HEK293 (cell line): ENCODE results near the gene BPIFB4.

Experiments
- CTCF ChIA-PET: fragments of 350-600 bp; formaldehyde crosslinking; extraction: SDS; loops from one replicate; lab custom pipeline; 2021; ENCODE audit warnings: antibody characterized with exemption; lab: Yijun Ruan, JAX
- POLR2A ChIA-PET: fragments of 300-600 bp; formaldehyde crosslinking; extraction: SDS; loops from one replicate; lab custom pipeline; 2020; ENCODE audit warnings: antibody characterized with exemption, inconsistent platforms; lab: Yijun Ruan, JAX
- H3K27ac ChIP-seq: fragments of 200-500 bp; sonication (Bioruptor generic); 2 replicates; pipeline ENCODE4 v1.5.1; 2014; ENCODE audit warnings: low read depth, low read length, control low read depth, inconsistent platforms; ENCODE audit errors: extremely low read depth
- H3K36me3 ChIP-seq, 2 experiments: fragments of 200-500 bp in 1 of 2; sonication (Bioruptor generic) in 1 of 2; 1 replicate in 1 of 2; 2 replicates in 1 of 2; pipeline ENCODE4 v1.5.1; 2014 to 2017; ENCODE audit warnings: inconsistent platforms in 2 of 2, low read length in 2 of 2; ENCODE audit not compliant: control insufficient read depth in 2 of 2, insufficient read depth in 1 of 2
- H3K4me1 ChIP-seq: fragments of 200-500 bp; sonication (Bioruptor generic); 2 replicates; pipeline ENCODE4 v1.5.1; 2014; ENCODE audit warnings: mild to moderate bottlenecking, low read length, inconsistent platforms; ENCODE audit not compliant: control insufficient read depth, insufficient read depth
- H3K4me3 ChIP-seq: 2 replicates; pipeline ENCODE4 v1.5.1; 2011; ENCODE audit warnings: low read depth, mild to moderate bottlenecking, control low read depth, low read length, moderate library complexity
- H3K9me3 ChIP-seq: fragments of 200-500 bp; sonication (Bioruptor generic); 2 replicates; pipeline ENCODE4 v1.5.1; 2014; ENCODE audit warnings: low read depth, low read length, inconsistent platforms; ENCODE audit not compliant: control insufficient read depth, insufficient read depth
- EGR2 ChIP-seq: fragments of 450-650 bp; formaldehyde crosslinking; IDR thresholded peaks from 2 replicates; pipeline ENCODE4 v1.5.1; 2016; ENCODE audit warnings: low read depth, missing biosample characterization, missing genetic modification characterization
- GFI1B ChIP-seq: fragments of 450-650 bp; formaldehyde crosslinking; IDR thresholded peaks from 2 replicates; pipeline ENCODE4 v1.5.1; 2016; ENCODE audit warnings: missing biosample characterization, missing genetic modification characterization
- REPIN1 ChIP-seq: fragments of 450-650 bp; formaldehyde crosslinking; IDR thresholded peaks from 2 replicates; pipeline ENCODE4 v1.5.1; 2017; ENCODE audit warnings: missing biosample characterization, missing genetic modification characterization, low read depth
- SCRT1 ChIP-seq: fragments of 450-650 bp; formaldehyde crosslinking; IDR thresholded peaks from 2 replicates; pipeline ENCODE4 v1.5.1; 2016; ENCODE audit warnings: missing biosample characterization, missing genetic modification characterization, borderline replicate concordance
- SCRT2 ChIP-seq: fragments of 450-650 bp; formaldehyde crosslinking; IDR thresholded peaks from 2 replicates; pipeline ENCODE4 v1.5.1; 2016; ENCODE audit warnings: missing biosample characterization, missing genetic modification characterization
- SP2 ChIP-seq: fragments of 450-650 bp; formaldehyde crosslinking; IDR thresholded peaks from 2 replicates; pipeline ENCODE4 v1.5.1; 2016; ENCODE audit warnings: missing biosample characterization, missing genetic modification characterization
- ZBTB17 ChIP-seq: fragments of 450-650 bp; formaldehyde crosslinking; IDR thresholded peaks from 2 replicates; pipeline ENCODE4 v1.5.1; 2016; ENCODE audit warnings: missing biosample characterization, missing genetic modification characterization
- ZBTB8A ChIP-seq: fragments of 450-650 bp; formaldehyde crosslinking; IDR thresholded peaks from 2 replicates; pipeline ENCODE4 v1.5.1; 2016; ENCODE audit warnings: missing biosample characterization, missing genetic modification characterization
- ZNF19 ChIP-seq: fragments of 450-650 bp; formaldehyde crosslinking; IDR thresholded peaks from 2 replicates; pipeline ENCODE4; 2016; ENCODE audit warnings: missing biosample characterization, missing genetic modification characterization, low read depth
- ZNF274 ChIP-seq, 2 experiments: fragments of 200-500 bp in 1 of 2; fragments of 450-650 bp in 1 of 2; sonication (Bioruptor generic) in 1 of 2; formaldehyde crosslinking in 1 of 2; IDR thresholded peaks; 2 replicates each; pipeline versions ENCODE4 v1.5.1 to v1.6.1; 2014 to 2016; ENCODE audit warnings: borderline replicate concordance in 1 of 2, inconsistent platforms in 1 of 2, low read length in 1 of 2, missing biosample characterization in 1 of 2, missing genetic modification characterization in 1 of 2
- ZNF350 ChIP-seq: fragments of 450-650 bp; formaldehyde crosslinking; IDR thresholded peaks from 2 replicates; pipeline ENCODE4 v1.5.0; 2017; ENCODE audit warnings: missing biosample characterization, mild to moderate bottlenecking, missing genetic modification characterization
- ZNF549 ChIP-seq: fragments of 450-650 bp; IDR thresholded peaks from 2 replicates; pipeline ENCODE4 v1.5.1; 2018; ENCODE audit warnings: missing biosample characterization, missing genetic modification characterization, mild to moderate bottlenecking, inconsistent platforms, moderate library complexity
- ZNF571 ChIP-seq: fragments of 450-650 bp; formaldehyde crosslinking; IDR thresholded peaks from 2 replicates; pipeline ENCODE4 v1.5.0; 2017; ENCODE audit warnings: missing biosample characterization, missing genetic modification characterization
- ZNF654 ChIP-seq: fragments of 450-650 bp; formaldehyde crosslinking; IDR thresholded peaks from 2 replicates; pipeline ENCODE4 v1.5.1; 2016; ENCODE audit warnings: low read depth, missing biosample characterization, missing genetic modification characterization
- ZNF664 ChIP-seq: fragments of 450-650 bp; formaldehyde crosslinking; IDR thresholded peaks from 2 replicates; pipeline ENCODE4 v1.5.1; 2016; ENCODE audit warnings: missing biosample characterization, missing genetic modification characterization
- ZNF776 ChIP-seq: fragments of 450-650 bp; formaldehyde crosslinking; IDR thresholded peaks from 2 replicates; pipeline ENCODE4 v1.5.0; 2017; ENCODE audit warnings: missing biosample characterization, missing genetic modification characterization, borderline replicate concordance
- TF ChIP-seq, protein P1 (sequence below): fragments of 450-650 bp; formaldehyde crosslinking; IDR thresholded peaks from 2 replicates; pipeline ENCODE4 v1.5.1; 2016; ENCODE audit warnings: missing biosample characterization, missing genetic modification characterization
- TF ChIP-seq, protein P2 (sequence below): fragments of 450-650 bp; formaldehyde crosslinking; IDR thresholded peaks from 2 replicates; pipeline ENCODE4 v1.5.1; 2016; ENCODE audit warnings: missing biosample characterization, missing genetic modification characterization
- TF ChIP-seq, protein P3 (sequence below): fragments of 450-650 bp; formaldehyde crosslinking; IDR thresholded peaks from 2 replicates; pipeline ENCODE4 v1.5.1; 2016; ENCODE audit warnings: missing biosample characterization, missing genetic modification characterization
- TF ChIP-seq, protein P4 (sequence below): fragments of 450-650 bp; formaldehyde crosslinking; IDR thresholded peaks from 2 replicates; pipeline ENCODE4 v1.5.1; 2016; ENCODE audit warnings: missing biosample characterization, missing genetic modification characterization
- TF ChIP-seq, protein P5 (sequence below): fragments of 450-650 bp; formaldehyde crosslinking; IDR thresholded peaks from 2 replicates; pipeline ENCODE4 v1.5.1; 2017; ENCODE audit warnings: missing biosample characterization, mild to moderate bottlenecking, missing genetic modification characterization, moderate library complexity

The BPIFB4 gene

DNA sequence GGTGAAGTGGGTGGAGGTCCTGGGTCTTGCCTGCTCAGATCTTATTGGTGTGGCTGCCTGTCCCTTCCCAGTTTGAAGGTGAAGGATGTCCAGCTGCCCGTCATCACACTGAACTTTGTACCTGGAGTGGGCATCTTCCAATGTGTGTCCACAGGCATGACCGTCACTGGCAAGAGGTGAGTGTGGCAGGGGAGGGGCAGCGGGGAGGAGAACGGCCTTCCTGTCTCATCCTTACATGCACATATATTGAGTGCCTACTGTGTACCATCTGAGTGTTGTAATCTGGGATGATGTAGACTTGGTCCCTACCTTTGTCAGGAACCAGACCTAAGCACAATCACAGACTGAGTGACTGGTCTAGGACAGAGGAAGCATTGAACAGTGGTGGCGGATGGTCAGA lies 45.3 kb upstream of the BPIFB4 start (continued):
- TF ChIP-seq, protein P1, sequence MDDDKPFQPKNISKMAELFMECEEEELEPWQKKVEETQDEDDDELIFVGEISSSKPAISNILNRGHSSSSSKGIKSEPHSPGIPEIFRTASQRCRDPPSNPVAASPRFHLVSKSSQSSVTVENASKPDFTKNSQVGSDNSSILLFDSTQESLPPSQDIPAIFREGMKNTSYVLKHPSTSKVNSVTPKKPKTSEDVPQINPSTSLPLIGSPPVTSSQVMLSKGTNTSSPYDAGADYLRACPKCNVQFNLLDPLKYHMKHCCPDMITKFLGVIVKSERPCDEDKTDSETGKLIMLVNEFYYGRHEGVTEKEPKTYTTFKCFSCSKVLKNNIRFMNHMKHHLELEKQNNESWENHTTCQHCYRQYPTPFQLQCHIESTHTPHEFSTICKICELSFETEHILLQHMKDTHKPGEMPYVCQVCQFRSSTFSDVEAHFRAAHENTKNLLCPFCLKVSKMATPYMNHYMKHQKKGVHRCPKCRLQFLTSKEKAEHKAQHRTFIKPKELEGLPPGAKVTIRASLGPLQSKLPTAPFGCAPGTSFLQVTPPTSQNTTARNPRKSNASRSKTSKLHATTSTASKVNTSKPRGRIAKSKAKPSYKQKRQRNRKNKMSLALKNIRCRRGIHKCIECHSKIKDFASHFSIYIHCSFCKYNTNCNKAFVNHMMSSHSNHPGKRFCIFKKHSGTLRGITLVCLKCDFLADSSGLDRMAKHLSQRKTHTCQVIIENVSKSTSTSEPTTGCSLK (tag by site-specific recombination): no peak
- no peak for TF ChIP-seq GFI1B (tag by site-specific recombination)
- no peak for TF ChIP-seq ZBTB8A (tag by site-specific recombination)
- no peak for TF ChIP-seq ZNF664 (tag by site-specific recombination)

DNA sequence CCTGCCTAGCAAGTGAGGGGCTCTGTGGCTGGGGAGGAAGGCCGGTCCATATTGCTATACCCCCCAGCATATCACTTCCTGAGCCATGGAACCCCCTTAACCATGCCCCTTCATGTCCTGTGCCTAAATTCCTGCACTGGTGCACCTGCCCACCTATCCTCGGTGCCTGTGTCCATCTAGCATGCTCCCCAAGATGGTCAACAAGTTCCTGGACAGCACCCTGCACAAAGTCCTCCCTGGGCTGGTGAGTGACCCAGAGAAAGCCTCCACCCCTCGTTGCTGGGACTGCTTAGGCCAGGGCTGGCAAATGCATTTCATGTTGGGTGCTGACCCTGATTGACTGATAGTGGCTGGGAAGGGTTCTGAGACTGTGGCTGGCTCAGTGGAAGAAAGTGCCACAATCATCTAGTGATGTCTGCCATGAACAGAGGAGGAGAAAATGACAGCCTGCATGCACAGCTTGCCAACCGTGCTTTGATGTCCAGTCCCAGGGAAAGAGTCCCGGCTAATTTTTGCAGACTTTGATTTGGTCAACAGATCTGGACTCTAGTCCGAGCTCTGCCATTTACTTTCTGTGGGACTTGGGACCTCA lies 44.4 kb upstream of the BPIFB4 start:
- POLR2A ChIA-PET: no interaction called here
- Histone ChIP-seq H3K4me3 (no peak overlapping the region), H3K27ac (no peak overlapping the region), H3K36me3 (no peaks in the 10 kb centered on the region), H3K9me3 (no peaks in the 10 kb centered on the region), H3K4me1 (no peaks in the 10 kb centered on the region)
- CTCF ChIA-PET: no interaction called here
- TF ChIP-seq ZNF654 (tag by site-specific recombination): no peak
- TF ChIP-seq, protein P2, sequence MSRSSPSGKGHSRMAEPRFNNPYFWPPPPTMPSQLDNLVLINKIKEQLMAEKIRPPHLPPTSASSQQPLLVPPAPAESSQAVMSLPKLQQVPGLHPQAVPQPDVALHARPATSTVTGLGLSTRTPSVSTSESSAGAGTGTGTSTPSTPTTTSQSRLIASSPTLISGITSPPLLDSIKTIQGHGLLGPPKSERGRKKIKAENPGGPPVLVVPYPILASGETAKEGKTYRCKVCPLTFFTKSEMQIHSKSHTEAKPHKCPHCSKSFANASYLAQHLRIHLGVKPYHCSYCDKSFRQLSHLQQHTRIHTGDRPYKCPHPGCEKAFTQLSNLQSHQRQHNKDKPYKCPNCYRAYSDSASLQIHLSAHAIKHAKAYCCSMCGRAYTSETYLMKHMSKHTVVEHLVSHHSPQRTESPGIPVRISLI (tag by site-specific recombination): no peak
- peak; percentile 64 for TF ChIP-seq ZBTB17
- TF ChIP-seq, protein P3, sequence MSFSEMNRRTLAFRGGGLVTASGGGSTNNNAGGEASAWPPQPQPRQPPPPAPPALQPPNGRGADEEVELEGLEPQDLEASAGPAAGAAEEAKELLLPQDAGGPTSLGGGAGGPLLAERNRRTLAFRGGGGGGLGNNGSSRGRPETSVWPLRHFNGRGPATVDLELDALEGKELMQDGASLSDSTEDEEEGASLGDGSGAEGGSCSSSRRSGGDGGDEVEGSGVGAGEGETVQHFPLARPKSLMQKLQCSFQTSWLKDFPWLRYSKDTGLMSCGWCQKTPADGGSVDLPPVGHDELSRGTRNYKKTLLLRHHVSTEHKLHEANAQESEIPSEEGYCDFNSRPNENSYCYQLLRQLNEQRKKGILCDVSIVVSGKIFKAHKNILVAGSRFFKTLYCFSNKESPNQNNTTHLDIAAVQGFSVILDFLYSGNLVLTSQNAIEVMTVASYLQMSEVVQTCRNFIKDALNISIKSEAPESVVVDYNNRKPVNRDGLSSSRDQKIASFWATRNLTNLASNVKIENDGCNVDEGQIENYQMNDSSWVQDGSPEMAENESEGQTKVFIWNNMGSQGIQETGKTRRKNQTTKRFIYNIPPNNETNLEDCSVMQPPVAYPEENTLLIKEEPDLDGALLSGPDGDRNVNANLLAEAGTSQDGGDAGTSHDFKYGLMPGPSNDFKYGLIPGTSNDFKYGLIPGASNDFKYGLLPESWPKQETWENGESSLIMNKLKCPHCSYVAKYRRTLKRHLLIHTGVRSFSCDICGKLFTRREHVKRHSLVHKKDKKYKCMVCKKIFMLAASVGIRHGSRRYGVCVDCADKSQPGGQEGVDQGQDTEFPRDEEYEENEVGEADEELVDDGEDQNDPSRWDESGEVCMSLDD (tag by site-specific recombination): no peak

DNA sequence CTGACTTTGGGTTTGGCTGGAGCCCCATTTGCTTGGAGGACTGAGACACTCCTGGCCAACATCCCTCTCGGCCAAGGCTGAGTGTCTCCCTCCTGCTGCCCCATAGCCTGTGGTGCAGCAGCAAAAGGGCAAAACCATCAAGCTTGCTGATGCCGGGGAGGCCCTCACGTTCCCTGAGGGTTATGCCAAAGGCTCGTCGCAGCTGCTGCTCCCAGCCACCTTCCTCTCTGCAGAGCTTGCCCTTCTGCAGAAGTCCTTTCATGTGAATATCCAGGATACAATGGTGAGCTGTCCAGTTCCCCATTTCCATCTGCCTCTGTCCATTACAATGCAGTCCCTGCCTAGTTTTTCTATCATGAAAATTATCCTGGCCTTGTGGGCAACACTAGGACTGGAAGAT lies 42.0 kb upstream of the BPIFB4 start:
- Histone ChIP-seq H3K27ac (no peak overlapping the region), H3K4me3 (no peak overlapping the region), H3K36me3 (no peaks in the 10 kb centered on the region), H3K9me3 (no peaks in the 10 kb centered on the region), H3K4me1 (no peaks in the 10 kb centered on the region)
- ChIA-PET CTCF (no interaction called here), POLR2A (no interaction called here)
- TF ChIP-seq ZNF549 (tag by site-specific recombination) (no peak), ZNF274 (IDR thresholded peaks at IDR 0.05; ENCODE audit: low read length) (no peak), ZNF274 (tag by site-specific recombination; IDR thresholded peaks at IDR 0.05; ENCODE audit: borderline replicate concordance) (no peak), ZNF19 (no peak), REPIN1 (tag by site-specific recombination) (no peak), EGR2 (tag by site-specific recombination) (no peak), ZNF350 (tag by site-specific recombination) (no peak), SCRT1 (tag by site-specific recombination) (no peak), ZNF571 (tag by site-specific recombination) (no peak), SP2 (no peak), SCRT2 (tag by site-specific recombination) (no peak), ZNF776 (tag by site-specific recombination) (no peak)
- TF ChIP-seq, protein P4, sequence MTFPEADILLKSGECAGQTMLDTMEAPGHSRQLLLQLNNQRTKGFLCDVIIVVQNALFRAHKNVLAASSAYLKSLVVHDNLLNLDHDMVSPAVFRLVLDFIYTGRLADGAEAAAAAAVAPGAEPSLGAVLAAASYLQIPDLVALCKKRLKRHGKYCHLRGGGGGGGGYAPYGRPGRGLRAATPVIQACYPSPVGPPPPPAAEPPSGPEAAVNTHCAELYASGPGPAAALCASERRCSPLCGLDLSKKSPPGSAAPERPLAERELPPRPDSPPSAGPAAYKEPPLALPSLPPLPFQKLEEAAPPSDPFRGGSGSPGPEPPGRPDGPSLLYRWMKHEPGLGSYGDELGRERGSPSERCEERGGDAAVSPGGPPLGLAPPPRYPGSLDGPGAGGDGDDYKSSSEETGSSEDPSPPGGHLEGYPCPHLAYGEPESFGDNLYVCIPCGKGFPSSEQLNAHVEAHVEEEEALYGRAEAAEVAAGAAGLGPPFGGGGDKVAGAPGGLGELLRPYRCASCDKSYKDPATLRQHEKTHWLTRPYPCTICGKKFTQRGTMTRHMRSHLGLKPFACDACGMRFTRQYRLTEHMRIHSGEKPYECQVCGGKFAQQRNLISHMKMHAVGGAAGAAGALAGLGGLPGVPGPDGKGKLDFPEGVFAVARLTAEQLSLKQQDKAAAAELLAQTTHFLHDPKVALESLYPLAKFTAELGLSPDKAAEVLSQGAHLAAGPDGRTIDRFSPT (tag by site-specific recombination): no peak
- TF ChIP-seq, protein P5, sequence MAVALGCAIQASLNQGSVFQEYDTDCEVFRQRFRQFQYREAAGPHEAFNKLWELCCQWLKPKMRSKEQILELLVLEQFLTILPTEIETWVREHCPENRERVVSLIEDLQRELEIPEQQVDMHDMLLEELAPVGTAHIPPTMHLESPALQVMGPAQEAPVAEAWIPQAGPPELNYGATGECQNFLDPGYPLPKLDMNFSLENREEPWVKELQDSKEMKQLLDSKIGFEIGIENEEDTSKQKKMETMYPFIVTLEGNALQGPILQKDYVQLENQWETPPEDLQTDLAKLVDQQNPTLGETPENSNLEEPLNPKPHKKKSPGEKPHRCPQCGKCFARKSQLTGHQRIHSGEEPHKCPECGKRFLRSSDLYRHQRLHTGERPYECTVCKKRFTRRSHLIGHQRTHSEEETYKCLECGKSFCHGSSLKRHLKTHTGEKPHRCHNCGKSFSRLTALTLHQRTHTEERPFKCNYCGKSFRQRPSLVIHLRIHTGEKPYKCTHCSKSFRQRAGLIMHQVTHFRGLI (tag by site-specific recombination): no peak
